Gastrocnemius medialis (tissue), 4 donors: ENCODE measurements around the gene LRP1.

Experiments used
- CTCF ChIP-seq, 5 experiments: fragments of 450-650 bp in 3 of 5; fragments of 200-600 bp in 2 of 5; sonication (generic) in 2 of 5; IDR thresholded peaks in 4 of 5; conservative IDR thresholded peaks in 1 of 5; 1 replicate in 4 of 5; 2 replicates in 1 of 5; pipeline ENCODE4 v1.5.1; 2016 to 2019; ENCODE audit warnings: antibody characterized with exemption in 5 of 5, mild to moderate bottlenecking in 3 of 5, moderate library complexity in 3 of 5
- POLR2A ChIP-seq, 2 donors: fragments of 450-650 bp; IDR thresholded peaks; one replicate each; pipeline ENCODE4 v1.6.1; 2017; ENCODE audit warnings: antibody characterized with exemption in 2 of 2, mild to moderate bottlenecking in 2 of 2, moderate library complexity in 2 of 2

GRCh38 chr12:57220770-57221168 is 92.5 kb downstream of the LRP1 start:
- TF ChIP-seq CTCF (IDR thresholded peaks at IDR 0.05 in 4 of 5, conservative IDR thresholded peaks at IDR 0.05 in 1 of 5) = no peak
- TF ChIP-seq POLR2A (IDR thresholded peaks at IDR 0.05) = no peak
